NAMALWA (cell line): ENCODE results near the gene GLA.

Experiments
- DNase-seq: peaks from one replicate; pipeline ENCODE4 v3.0.0-alpha.2; 2015; ENCODE audit warnings: low spot score

GLA gene

GRCh38 chrX:101407748-101408531 is at the start of gene GLA, which contains the start of gene HNRNPH2:
Gene GLA (minus strand): TSS chrX:101407925. CDS start chrX:101407903, 22 bp downstream.
Gene HNRNPH2 (plus strand): TSS chrX:101408222. CDS start chrX:101411989, 3,767 bp downstream.
- DNase-seq = peak; percentile 98

GRCh38 chrX:101452056-101452455 is 44.3 kb upstream of the GLA start:
- no peak for DNase-seq

GRCh38 chrX:101450961-101451360 is 43.2 kb upstream of the GLA start:
- DNase-seq = no peak

- no peak for DNase-seq
Measured at GRCh38 chrX:101450085-101450484, 42.4 kb upstream of the GLA start.

GRCh38 chrX:101449279-101449678 is 41.6 kb upstream of the GLA start:
- no peak for DNase-seq

GRCh38 chrX:101442085-101442484 is 34.4 kb upstream of the GLA start:
- DNase-seq = no peak

GRCh38 chrX:101430457-101431078 is 22.8 kb upstream of the GLA start:
- DNase-seq = no peak

- no peak for DNase-seq
Measured at GRCh38 chrX:101429934-101430333, 22.2 kb upstream of the GLA start.

- no peak for DNase-seq
Measured at GRCh38 chrX:101427954-101428353, 20.2 kb upstream of the GLA start.

GRCh38 chrX:101419489-101419888 is 11.8 kb upstream of the GLA start:
- no peak for DNase-seq

GRCh38 chrX:101417981-101418841 is 10.5 kb upstream of the GLA start:
- DNase-seq = no peak

- no peak for DNase-seq
Measured at GRCh38 chrX:101417190-101417589, 9.5 kb upstream of the GLA start.

GRCh38 chrX:101416691-101417090 is 9.0 kb upstream of the GLA start:
- no peak for DNase-seq

- DNase-seq = peak; percentile 66
Measured at GRCh38 chrX:101415180-101416145, 7.7 kb upstream of the GLA start.

GRCh38 chrX:101411984-101412383 is 4.3 kb upstream of the GLA start:
- DNase-seq = no peak

- DNase-seq = no peak
Measured at GRCh38 chrX:101410461-101410860, 2.7 kb upstream of the GLA start.

- no peak for DNase-seq
Measured at GRCh38 chrX:101409043-101409442, 1.3 kb upstream of the GLA start.

GRCh38 chrX:101408532-101408841 is 762 bp upstream of the GLA start:
- no peak for DNase-seq

GRCh38 chrX:101407167-101407747 is 468 bp downstream of the GLA start:
- DNase-seq = peak; percentile 59

- no peak for DNase-seq
Measured at GRCh38 chrX:101399825-101400224, 7.9 kb downstream of the GLA start.

GRCh38 chrX:101398694-101399093 is 9.0 kb downstream of the GLA start:
- DNase-seq = no peak
